ENCODE data around the gene CARMIL1.

The CARMIL1 gene

DNA sequence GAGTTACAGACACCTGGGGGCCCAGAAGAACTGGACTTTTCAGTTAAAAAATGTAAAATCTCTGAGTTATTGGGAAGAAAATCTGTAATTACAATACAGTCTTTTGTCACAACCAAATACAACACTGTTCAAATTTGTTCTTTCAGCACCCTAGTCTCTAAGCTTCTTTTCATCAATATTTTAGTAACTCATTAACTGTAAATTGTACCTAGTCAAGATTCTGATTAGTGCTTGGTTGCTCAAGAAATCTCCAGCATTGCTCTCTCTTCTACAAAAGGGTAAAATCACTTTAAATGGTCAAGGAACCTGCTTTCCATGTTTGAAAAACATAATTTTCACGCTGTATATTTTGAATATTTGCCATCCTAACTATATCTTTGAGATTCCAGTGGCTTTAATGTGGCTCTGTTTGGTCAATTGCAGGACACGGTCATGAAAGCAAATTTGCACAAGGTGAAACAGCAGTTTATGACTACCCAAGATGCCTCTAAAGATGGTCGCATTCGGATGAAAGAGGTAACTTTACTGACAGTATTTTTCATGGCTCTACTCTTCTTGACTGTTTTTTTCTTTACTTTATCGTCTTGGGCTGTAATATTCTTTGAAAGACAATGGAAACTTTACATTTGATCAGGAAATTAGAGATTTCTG, 382.1 kb downstream of the CARMIL1 start:
- Histone ChIP-seq H3K9me3 (no peaks in the 10 kb centered on the region), H3K4me1 (peaks cover 17% of the 10 kb centered on the region), H3K36me3 (no peaks in the 10 kb centered on the region), H3K27me3 (no peaks in the 10 kb centered on the region), H3K4me3 (ENCODE audit: low read depth, low read length) (no peak overlapping the region)
- no peak for DNase-seq
- TF ChIP-seq, protein P1, sequence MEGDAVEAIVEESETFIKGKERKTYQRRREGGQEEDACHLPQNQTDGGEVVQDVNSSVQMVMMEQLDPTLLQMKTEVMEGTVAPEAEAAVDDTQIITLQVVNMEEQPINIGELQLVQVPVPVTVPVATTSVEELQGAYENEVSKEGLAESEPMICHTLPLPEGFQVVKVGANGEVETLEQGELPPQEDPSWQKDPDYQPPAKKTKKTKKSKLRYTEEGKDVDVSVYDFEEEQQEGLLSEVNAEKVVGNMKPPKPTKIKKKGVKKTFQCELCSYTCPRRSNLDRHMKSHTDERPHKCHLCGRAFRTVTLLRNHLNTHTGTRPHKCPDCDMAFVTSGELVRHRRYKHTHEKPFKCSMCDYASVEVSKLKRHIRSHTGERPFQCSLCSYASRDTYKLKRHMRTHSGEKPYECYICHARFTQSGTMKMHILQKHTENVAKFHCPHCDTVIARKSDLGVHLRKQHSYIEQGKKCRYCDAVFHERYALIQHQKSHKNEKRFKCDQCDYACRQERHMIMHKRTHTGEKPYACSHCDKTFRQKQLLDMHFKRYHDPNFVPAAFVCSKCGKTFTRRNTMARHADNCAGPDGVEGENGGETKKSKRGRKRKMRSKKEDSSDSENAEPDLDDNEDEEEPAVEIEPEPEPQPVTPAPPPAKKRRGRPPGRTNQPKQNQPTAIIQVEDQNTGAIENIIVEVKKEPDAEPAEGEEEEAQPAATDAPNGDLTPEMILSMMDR (IDR thresholded peaks at IDR 0.05; ENCODE audit: low read depth, low read length), result no peak

GRCh38 chr6:25665455-25665854, 386.3 kb downstream of the CARMIL1 start:
- Histone ChIP-seq H3K36me3 (no peaks in the 10 kb centered on the region), H3K4me1 (peaks cover 4% of the 10 kb centered on the region), H3K9me3 (no peaks in the 10 kb centered on the region), H3K4me3 (ENCODE audit: low read depth, low read length) (no peak overlapping the region), H3K27me3 (no peaks in the 10 kb centered on the region)
- no peak for DNase-seq
- TF ChIP-seq, protein P1 (IDR thresholded peaks at IDR 0.05; ENCODE audit: low read depth, low read length), result no peak

DNA sequence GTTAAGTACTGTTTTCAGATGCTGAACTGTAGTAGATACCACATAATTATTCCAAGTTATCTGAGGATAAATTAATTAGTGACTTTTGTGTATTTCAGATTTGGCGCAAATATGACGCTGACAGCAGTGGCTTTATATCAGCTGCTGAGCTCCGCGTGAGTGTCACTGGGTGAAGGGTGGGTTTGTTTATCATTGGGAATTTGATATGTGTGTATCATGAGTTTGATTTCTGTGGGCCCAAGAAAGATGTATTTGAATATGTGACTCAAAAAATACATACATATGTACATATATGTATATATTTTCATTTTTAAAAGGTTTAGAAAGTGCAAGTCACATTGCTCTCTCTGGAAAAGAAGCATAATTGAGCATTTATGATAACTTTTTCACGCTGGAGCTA, 390.2 kb downstream of the CARMIL1 start:
- Histone ChIP-seq H3K4me1 (peaks cover 13% of the 10 kb centered on the region), H3K36me3 (no peaks in the 10 kb centered on the region), H3K9me3 (no peaks in the 10 kb centered on the region), H3K27me3 (no peaks in the 10 kb centered on the region), H3K4me3 (ENCODE audit: low read depth, low read length) (no peak overlapping the region)
- no peak for DNase-seq
- TF ChIP-seq, protein P1 (IDR thresholded peaks at IDR 0.05; ENCODE audit: low read depth, low read length), result no peak

All from BE2C (cell line).